Fibroblast of gingiva (primary cell): ENCODE data around the gene NUDCD3.
"Not testable (repeated sequence)": the region's sequence is repeated elsewhere in the genome, so short reads cannot be mapped to it uniquely, and the experiment has no call there.

Experiments used
- DNase-seq: peaks from one replicate; pipeline ENCODE4 v3.0.0-alpha.2; 2011; ENCODE audit warnings: low read depth

The NUDCD3 gene

GRCh38 chr7:44517175-44517574 is 26.7 kb upstream of the NUDCD3 start:
- no peak for DNase-seq

- no peak for DNase-seq
Observed at GRCh38 chr7:44515590-44516268, 25.3 kb upstream of the NUDCD3 start.

GRCh38 chr7:44512736-44513135 is 22.3 kb upstream of the NUDCD3 start:
- DNase-seq: no peak

- no peak for DNase-seq
Observed at GRCh38 chr7:44511863-44512468, 21.5 kb upstream of the NUDCD3 start.

GRCh38 chr7:44511236-44511635 is 20.8 kb upstream of the NUDCD3 start:
- DNase-seq: no peak

- no peak for DNase-seq
Observed at GRCh38 chr7:44508328-44509030, 18.0 kb upstream of the NUDCD3 start.

- not testable (repeated sequence) for DNase-seq
Observed at GRCh38 chr7:44506592-44507288, 16.3 kb upstream of the NUDCD3 start.

- DNase-seq: no peak
Observed at GRCh38 chr7:44505595-44505994, 15.1 kb upstream of the NUDCD3 start.

GRCh38 chr7:44498230-44498954 is 7.9 kb upstream of the NUDCD3 start:
- no peak for DNase-seq

- DNase-seq: no peak
Observed at GRCh38 chr7:44497155-44498027, 6.9 kb upstream of the NUDCD3 start.

GRCh38 chr7:44496385-44496784 is 5.9 kb upstream of the NUDCD3 start:
- DNase-seq: no peak

- DNase-seq: no peak
Observed at GRCh38 chr7:44494960-44495359, 4.5 kb upstream of the NUDCD3 start.

GRCh38 chr7:44491229-44491628 is 771 bp upstream of the NUDCD3 start:
- no peak for DNase-seq

GRCh38 chr7:44489955-44490350 is 505 bp downstream of the NUDCD3 start:
- DNase-seq: peak; percentile 6

- DNase-seq: no peak
Observed at GRCh38 chr7:44488955-44489354, 1.5 kb downstream of the NUDCD3 start.

- peak; percentile 3 for DNase-seq
Observed at GRCh38 chr7:44486693-44487092, 3.8 kb downstream of the NUDCD3 start.

GRCh38 chr7:44486001-44486400 is 4.5 kb downstream of the NUDCD3 start:
- no peak for DNase-seq

- no peak for DNase-seq
Observed at GRCh38 chr7:44484482-44485313, 5.8 kb downstream of the NUDCD3 start.

- no peak for DNase-seq
Observed at GRCh38 chr7:44482502-44483485, 7.7 kb downstream of the NUDCD3 start.
